ENCODE measurements around the gene MTCL1.

- no peak for TF ChIP-seq CTCF (IDR thresholded peaks at IDR 0.05)
- TF ChIP-seq POLR2A (IDR thresholded peaks at IDR 0.05), result no peak
Measured at GRCh38 chr18:8843005-8843404, 137.6 kb downstream of the MTCL1 start.

All from adrenal gland (tissue), 5 donors.